Activated naive CD4-positive, alpha-beta T cell treated with Interleukin-2 at 50 U/mL for 16 hours (primary cell): ENCODE results near the gene FBN1.

Source experiments
- DNase-seq: peaks from one replicate; pipeline ENCODE4 v3.0.0-alpha.2; 2020

FBN1 gene

DNA sequence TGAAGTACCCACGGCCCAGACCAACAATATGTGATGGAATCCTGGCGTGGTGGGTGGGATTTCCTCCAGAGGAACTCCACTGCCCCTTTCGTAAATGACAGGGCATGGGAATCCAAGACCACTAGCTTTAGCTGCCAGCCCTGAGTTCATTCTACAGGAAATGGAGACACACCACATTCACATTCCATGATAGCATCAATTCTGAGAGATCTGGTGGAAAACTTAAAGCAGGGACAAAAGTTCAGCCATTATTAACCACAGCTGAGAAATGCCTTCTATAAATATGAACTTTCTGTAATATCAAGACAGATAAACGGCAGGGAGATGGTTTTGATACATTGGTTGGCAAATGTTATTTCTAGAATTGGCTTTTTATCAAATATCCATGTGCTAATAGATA lies 98.2 kb downstream of the FBN1 start:
- no peak for DNase-seq

DNA sequence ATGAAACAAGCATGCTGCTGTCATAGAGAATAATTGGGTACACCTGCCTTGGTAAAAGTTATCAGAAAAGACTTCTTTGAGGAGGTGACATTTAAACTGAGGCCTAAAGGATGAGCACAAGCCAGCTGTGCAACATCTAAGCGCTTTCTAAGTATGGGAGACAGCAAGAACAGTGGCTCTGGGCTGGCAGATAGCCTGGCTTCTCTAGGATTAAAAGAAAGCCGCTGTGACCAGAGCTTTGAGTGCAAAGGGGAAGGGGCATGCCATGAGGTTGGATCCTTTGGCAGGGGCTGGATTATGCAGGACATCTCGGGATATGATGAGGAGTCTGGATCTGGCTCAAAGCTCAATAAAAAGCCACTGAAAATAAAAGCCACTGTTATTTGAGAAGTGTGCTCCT lies 99.2 kb downstream of the FBN1 start:
- no peak for DNase-seq

DNA sequence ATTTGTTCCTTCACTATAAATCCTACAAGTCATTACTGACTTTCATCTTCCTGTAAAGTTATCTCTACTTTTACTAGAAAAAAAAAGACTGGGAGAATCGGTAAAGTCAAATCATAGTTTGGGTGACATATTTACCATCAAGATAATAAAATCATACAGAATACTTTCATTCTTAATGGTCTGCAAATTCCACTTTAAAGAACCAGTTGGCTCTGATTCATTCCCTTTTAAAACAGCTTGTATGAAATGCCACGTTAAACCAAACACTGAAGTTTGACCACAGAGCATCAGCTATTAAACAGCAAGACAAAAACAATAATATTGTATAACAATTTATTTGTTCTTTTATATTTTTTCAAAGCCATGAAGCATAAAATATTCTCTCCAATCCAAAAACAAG lies 100.7 kb downstream of the FBN1 start:
- no peak for DNase-seq

DNA sequence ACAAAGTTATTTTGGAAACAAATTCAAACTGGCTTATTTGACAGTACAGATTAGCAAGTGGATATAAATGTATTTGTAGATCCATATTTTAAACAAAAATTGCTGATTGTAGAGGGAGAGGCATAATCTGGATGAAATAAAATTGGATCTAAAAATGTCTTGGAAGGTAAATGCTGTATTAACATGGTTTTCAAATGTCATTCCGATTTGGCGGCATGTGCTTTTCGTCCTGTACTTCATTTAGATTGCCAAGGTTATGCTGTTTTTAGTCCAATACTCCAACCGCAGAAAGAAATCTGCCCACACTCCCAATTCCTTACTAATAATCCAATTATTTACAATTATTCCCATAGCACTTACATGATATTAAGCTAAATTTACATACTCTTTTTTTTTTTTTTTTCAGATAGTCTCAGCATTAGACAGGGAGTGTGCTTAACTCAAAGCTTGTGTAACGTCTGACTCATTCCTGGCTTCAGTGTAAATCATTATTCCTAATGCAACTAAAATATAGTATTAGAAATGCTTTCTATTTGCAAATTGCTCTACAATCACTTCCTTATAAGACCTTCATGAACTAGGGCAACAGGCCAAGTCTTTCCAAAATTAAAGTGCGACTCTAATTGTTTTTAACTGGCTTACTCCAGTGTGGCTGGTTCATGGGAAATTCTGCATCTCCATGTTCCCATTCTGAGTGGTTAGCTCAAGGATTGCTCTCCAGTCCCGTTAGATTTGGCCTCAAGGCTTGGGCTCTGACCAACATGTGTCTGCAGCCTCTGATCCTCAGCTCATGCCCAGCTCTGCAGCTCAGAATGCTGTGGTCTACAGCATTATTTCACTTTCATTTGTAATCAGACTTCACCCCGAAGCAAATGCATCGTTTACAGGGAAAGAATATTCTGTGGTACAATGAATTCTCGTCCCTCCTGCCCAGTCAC lies 103.9 kb downstream of the FBN1 start:
- DNase-seq: no peak

DNA sequence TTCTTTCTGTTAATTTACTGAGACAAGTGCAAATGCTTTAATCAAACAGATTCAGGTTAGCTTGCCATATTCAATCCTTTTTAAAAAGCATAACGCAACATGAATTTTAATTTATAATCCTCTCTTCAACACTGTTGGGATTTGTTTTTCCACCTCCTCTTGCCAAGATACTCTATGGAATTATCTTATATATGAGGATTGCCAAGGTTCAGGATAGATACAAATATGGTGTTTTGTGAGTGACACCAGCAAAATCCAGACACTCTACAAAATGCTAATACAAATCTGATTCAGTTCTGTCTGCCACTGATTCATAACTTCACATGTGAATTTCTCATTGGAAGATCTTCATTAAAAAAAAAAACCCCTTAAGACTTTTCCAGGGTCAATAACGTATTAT lies 104.8 kb downstream of the FBN1 start:
- no peak for DNase-seq

DNA sequence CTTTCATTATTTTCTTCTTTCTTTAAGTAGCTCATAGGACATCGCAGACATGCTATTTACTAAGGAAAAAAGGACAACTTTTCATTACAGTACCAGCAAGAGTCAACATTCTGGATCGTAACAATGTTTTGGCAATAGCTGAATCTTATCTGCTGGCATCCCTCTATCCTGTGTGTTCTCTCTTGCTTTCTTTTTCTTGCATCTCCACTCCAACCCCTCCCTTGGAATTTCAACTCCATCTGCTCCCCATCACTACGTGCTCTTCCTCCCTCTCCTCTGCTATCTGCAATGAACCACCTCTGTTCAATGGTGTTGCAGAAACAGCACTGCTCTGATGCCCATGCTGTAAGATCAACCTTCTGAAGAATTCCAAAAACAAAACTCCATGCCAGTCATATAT lies 106.6 kb downstream of the FBN1 start:
- DNase-seq: no peak

DNA sequence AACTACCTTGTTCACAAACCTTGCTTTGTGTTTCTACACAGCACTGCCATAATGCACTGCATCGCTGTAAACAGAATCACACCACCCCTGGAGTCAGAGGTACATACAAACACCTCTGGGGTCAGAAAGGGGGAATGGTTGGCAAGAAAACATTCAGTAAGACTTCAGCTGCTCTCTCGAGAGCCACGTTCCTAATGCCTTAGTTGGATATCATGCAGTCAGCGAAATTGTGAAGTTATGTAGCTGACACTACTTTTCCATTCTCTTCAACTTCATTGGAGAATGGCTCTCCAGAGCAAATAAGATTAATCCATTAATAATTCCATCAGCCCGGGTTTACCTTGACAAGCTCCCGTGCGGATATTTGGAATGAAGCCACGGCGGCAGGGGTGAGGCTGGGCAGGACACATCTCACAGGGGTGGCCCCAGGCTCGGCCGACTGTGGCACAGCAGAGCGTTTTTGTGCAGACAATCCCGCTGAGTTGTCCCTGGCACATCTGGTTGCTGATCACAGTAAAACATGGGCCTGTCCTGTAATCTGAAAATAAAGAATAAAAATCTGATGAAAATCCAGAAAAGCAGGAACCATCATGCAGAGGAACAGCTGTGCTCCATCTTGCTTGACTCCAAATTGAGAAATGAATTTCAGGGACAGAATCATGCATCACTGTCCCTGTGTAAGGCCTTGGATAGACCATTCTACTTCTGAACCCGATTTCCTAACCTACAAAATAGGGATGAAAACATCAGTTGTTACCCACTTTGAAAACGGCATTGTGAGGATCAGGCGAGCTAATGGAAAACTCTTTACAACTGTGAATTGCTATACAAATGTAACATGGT lies 108.0 kb downstream of the FBN1 start:
- no peak for DNase-seq

DNA sequence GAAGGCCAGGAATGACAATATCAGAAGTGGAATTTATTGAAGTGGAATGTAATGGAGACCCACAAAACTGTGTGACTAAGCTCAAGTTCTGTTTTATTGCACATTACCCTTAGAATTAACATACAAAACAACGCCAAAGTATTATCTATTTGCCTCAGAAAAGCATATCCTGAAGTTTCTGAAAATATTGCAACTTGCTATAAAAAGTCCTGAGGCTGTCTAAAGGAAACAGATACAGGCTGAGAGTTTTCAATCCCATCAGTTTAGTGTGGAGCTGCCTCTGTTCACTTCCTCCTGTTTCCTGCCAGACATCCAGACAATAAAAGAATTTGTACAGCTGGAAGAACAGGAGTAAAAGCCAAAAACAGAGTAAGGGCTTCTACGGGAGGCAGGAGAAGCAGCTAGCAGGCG lies 108.8 kb downstream of the FBN1 start:
- DNase-seq: no peak

DNA sequence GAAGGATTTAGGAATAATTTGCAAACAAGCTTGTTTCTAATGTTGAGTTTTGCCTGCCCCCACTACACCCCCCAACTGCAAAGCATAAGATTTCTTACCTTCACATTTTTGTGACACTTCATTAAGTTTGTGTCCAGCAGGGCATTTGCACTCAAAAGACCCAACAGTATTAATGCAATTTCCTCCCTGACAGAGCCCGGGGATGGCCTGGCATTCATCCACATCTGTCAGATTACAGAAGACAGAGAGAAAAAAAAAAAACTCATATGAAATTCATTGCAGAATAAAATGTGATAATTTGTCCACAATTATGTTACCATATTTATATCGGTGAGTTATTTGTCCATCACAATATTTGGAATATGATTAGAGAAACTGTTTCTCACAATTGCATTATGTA lies 111.5 kb downstream of the FBN1 start:
- DNase-seq: no peak

DNA sequence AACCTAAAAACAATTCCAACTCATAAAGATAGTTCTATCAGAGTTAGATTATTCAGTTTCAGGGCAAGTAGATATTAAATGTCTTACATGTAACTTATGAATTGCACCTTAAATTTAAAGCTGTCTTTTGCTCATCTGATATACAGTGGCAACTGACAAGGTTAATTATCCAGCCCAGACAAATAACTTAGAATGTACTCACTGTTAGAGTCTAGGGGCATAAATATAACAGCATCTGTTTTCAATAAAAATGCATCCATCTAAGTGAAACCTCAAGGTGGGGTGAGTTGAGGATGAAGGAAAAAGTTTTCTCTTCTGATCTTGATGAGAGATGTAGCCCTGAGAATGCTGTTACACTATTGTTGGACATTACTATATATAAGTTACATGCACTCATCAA lies 112.6 kb downstream of the FBN1 start:
- DNase-seq: no peak

DNA sequence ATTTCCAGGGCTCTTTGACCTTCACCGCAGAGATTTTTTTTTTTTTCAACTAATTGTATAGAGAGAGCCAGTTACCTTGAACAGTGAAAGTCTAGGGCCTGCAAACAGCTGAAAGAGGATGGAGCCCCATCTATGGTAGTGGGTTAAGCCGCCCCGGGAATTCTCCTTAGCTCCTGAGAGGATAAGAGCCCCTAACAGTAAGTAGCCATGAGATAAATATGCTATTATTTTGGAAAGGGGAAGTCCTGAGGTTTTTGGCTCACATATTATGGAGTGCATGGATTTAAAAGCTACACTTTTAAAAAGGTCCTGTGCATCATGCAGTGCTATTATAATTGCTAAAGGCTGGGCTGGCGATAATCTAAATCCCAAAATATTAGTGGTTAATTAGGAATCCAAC lies 115.0 kb downstream of the FBN1 start:
- DNase-seq: no peak

DNA sequence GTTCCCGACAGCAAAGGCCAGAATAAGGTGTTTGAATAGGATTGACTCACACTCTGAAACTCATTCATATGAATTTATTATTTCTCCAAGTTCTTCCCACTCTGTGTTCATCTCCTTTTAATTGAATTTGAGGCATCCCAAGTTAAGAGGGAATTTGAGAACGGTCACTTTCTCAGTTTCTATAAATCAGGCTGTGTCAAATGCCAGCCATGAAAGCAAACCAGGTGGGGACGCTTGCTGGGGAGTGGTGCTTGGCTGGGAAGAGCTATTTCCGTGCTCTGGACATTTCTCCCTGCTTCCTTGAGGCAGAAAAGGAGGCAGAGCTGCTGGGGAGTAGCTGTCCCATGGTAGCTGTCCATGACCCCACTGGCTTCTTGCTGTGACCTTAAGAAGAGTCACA lies 116.6 kb downstream of the FBN1 start:
- DNase-seq: no peak

DNA sequence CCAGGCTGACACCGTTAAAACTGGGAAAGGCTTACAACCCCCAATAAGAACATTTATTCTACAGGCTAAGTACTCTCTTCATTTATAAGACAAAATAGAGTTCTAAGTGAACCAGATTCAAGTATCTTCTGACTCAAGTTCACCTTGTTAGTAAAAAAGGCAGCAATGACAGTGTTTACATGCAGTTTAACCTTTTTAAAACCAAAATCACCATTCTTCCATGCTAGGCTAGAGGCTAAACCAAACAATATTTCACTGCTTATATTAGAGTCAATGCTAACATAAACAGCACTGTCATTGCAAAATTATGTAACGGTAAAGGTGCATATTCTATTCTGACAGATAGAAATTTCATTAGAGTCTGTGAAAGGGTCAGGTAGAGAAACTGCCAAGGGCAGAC lies 118.0 kb downstream of the FBN1 start:
- no peak for DNase-seq

DNA sequence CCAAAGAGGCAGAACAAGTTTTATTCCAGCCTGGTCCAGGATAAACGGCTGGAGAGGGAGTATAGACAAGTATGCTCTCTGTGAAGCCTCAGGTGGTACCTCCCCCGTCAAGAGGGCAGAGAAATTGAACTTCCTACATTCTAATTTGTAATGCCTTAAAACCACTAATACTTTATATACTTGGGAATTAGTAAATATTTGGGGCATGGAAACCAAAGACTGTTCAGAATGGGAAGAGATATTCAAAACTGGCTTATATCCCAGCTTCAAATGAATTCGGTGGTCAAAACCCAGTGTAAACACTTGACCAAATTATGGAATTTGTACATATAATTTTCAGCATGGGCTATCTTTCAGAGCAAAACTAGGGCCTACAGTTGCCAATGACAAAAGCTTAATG lies 122.6 kb downstream of the FBN1 start:
- no peak for DNase-seq

DNA sequence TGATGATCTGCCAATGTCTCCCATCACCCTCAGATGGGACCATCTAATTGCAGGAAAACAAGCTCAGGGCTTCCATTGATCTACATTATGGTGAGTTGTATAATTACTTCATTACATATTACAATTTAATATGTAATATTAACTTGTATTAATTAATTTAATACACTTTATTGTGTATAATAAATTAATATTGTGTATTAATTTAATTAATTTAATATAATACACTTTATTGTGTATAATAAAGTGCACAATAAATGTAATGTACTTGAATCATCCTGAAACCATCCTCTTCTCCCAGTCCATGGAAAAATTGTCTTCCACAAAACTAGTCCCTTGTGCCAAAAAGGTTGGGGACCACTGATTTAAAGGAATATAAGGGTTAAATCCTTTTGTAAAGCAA lies 123.4 kb downstream of the FBN1 start:
- DNase-seq: no peak

DNA sequence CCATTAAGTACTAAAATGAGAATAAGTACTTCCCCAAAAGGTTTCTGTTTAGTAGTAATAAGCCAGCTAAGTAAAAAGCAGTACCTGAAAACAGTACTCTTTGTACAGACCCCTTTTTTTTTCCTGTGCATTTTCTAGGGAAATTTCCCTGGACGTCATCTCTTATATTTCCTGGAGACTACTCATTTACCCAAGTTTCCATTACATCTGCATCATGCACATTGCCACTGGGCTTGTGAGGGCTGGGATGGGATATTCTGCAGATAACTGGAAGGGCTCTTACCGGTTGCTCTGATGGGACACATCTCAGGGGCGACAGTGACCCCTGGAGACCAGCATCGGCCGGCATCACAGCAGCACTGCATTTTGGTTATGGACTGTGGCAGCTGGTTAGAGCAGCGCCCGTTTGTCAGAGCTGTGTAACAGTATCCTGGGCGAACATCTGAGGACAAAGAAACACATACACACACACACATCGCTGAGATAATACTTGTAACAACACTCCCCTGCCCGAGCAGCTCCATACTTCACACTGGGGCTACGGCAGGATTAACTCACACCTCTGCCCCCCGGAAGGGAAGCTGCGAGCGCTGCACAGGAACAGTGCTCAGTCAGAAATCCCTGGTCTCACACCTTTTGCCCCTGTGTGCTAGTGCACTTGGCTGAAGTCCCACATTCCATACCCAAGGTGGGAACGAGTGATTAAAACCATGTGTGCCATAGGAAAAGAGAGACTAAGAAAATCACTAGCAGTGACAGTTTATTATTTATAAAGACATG lies 124.9 kb downstream of the FBN1 start:
- no peak for DNase-seq

DNA sequence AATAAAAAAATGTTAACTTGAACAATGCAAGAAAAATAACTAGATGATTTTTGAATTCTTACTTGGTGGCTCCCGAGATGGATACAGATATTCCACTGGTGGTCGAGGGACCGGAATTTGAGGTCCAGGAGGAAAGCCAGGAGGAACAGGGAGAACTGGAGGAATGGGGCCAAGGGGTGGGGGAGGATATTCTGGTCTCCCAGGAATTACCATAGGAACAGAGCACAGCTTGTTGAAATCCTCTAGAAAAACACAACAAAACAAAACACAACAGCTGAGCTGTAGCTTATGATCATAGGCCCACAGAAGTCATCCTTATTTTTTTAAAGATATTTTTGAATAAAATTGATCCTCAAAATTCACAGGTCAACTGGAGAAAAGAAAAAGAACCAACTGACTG lies 129.4 kb downstream of the FBN1 start:
- no peak for DNase-seq

DNA sequence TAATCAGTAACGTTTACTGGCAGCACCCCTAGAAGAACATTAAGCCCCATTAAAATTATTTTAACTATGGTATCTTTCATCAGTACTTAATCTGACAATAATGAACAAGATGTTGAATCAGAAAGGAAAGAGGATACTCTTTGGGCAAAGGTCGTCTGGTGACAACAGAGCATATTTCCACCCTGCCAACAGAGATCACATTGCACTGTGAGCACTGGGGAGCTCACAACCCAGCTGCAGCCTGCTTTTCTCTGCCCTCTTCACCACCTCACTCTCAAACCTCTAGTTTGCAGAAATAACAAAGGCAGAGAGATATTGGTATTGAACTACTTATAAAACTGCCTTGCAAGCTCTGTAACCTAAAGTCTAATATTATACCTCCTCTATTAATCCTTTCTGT lies 130.0 kb downstream of the FBN1 start:
- no peak for DNase-seq

DNA sequence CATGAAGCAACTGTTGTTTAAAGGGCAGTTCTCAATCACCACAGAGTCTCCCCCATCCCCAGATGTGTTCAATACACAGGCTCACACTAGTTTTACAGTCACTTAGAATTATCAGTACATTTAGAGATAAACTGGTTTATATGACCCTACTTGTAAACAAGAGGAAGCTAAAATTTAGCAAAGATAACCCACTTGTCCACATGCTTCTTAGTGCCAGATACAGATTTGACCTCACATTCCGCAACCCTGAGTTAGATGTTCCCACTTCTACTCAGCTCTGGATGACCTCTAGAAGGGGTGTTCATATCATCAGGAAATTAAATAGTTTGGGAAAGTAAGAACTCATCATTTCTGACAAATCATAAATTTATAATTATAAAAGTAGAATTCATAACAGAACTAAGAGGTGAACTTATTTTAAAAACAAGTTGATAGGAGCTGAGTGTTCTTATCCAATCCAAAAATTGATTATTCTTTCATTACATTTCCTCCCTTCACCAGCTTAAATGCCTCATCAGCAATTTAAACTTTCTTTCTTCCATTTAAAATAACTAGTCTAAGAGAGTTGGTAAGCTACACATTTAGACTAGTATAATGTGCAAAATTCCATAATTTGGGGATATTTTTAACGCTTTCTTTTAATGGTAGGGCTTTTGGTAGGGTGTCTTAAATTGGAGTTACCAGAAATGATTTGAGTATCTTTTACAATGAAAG lies 131.2 kb downstream of the FBN1 start:
- no peak for DNase-seq

DNA sequence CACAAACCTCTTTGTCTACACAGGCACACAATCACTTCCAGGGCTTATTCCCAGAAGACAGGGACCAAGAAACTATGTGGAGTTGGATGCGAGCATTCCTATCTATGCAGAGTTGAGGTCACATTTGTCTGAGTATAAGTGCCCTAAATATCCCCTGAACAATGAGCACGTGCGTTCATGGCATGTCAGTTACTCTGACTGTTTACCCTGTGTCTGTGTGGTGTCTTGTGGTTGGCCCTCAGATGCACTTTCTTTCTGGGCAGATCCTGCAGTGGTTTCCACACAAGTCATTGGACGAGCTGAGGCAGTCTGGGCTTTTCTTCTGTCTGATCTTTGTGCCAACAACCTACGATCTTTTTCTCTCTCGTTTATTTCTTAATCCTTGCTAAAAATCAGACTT lies 134.5 kb downstream of the FBN1 start:
- DNase-seq: no peak

DNA sequence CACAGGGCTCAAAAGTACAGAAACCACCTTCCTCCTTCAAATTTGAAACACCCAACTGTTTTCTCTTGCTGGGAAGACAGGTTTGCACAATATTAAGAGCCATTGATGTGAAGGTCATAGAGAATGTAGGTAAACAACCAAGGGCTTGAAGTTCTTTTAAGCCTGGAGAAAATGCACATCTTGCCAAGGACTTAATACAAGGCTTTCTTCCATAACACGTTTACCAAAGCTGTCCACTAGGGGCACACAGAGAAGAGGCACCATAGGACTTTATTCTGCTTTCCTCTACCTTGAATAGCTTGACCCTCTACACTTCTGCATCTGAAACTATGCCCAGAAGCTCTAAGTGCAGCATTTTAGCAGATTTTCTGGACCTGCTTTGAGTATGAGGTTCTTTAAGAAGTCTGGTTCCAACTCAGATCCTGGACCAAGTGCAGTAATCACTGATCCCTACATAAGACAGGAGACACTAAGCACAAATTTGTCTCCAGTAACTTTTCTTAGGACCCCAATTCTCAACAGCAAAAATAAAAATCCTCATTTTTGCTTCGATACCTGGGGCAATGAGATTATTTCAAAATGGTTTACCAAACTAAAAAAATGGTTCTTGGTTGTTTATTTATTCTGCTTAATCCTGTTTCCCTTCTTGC lies 138.0 kb downstream of the FBN1 start:
- no peak for DNase-seq

DNA sequence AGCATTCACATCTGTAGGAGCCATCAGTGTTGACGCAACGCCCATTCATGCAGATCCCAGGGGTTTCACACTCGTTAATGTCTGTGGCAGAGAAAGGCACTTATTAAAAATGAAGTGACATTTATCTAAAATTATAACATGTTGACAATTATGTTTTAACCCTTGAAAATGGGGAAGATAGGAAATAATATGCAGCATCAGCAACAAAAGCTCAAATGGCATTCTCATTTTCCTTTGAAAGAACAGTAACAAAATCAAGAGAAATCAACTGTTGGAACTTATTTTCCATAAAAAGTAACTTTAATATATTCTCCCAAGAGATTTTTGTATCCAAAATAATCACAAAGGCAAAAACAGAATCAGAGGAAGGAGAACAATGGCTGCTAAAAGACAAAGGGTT lies 140.4 kb downstream of the FBN1 start:
- no peak for DNase-seq
